Panc1 (cell line): Measurements from ENCODE around the gene FGGY.
A peak's percentile ranks its signal among the peaks of the same experiment; 100 is the strongest.

Source experiments
- POLR2AphosphoS5 ChIP-seq: IDR thresholded peaks from 2 replicates; pipeline ENCODE4 v1.6.1; 2012; ENCODE audit warnings: mild to moderate bottlenecking, low read depth, low read length, moderate library complexity
- SIN3A ChIP-seq: IDR thresholded peaks from 2 replicates; pipeline ENCODE4 v1.6.1; 2012; ENCODE audit warnings: low read depth, mild to moderate bottlenecking, low read length, moderate library complexity, borderline replicate concordance; ENCODE audit not compliant: insufficient read depth
- TCF7L2 ChIP-seq: IDR thresholded peaks from 2 replicates; pipeline ENCODE4 v1.6.1; 2011; ENCODE audit warnings: mild to moderate bottlenecking, low read depth, low read length, inconsistent platforms
- TF ChIP-seq, protein P1 (sequence below): fragments of 450-650 bp; IDR thresholded peaks from 2 replicates; pipeline ENCODE4 v1.5.1; 2017; ENCODE audit warnings: mild to moderate bottlenecking

DNA sequence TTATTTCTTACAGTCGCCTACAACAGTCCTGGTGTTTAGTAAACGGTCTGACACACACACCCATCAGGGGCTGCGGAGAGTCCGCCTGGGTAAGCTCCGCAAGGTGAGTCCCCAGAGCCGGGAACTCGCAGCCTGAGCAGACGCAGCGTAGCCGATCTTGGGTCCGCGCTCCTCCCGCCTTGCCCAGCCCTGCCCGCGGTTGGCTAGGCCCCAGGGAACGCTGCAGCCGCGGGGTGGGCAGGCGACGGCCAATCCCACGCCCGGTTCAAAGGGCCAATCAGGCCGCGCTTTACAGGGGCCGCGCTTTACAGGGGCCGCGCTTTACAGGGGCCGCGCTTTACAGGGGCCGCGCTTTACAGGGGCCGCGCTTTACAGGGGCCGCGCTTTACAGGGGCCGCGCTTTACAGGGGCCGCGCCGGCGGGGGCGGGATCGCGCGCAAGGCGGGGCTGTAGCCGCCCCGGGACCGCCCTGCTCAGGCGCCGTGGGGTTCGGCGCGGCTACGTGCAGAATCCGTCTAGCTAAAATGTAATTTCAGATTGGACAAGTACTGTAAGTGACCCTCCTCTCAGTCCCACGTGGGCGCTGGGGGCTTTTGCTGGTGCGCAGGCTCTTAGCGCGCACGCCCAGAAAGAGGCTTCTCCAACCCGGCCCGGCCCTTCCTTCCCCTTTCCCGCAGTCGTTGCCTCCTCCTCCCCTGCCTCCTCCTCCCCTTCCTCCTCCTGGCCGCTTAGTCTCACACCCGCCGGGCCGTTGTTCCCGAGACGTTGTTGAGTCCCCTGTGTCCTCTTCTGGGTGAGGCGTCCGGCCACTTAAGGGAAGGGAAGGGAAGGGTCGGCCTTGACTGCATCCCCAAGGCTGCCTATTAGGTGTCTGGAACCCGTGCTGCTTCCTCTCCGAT, at the start of gene FGGY:
- TF ChIP-seq, protein P1, sequence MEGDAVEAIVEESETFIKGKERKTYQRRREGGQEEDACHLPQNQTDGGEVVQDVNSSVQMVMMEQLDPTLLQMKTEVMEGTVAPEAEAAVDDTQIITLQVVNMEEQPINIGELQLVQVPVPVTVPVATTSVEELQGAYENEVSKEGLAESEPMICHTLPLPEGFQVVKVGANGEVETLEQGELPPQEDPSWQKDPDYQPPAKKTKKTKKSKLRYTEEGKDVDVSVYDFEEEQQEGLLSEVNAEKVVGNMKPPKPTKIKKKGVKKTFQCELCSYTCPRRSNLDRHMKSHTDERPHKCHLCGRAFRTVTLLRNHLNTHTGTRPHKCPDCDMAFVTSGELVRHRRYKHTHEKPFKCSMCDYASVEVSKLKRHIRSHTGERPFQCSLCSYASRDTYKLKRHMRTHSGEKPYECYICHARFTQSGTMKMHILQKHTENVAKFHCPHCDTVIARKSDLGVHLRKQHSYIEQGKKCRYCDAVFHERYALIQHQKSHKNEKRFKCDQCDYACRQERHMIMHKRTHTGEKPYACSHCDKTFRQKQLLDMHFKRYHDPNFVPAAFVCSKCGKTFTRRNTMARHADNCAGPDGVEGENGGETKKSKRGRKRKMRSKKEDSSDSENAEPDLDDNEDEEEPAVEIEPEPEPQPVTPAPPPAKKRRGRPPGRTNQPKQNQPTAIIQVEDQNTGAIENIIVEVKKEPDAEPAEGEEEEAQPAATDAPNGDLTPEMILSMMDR = no peak
- peak; percentile 93 for TF ChIP-seq POLR2AphosphoS5
- 0 out of 2 replicates have a peak, but pooled peaks have one; percentile 43 for TF ChIP-seq SIN3A
- TF ChIP-seq TCF7L2 = peak; percentile 34; the same call in 1 of the 2 replicates
